Stomach (tissue), 4 donors: ENCODE results near the gene GATA3.

Experiments
- CTCF ChIP-seq, 7 experiments: fragments of 450-650 bp in 4 of 7; fragments of 200-600 bp in 3 of 7; sonication (generic) in 3 of 7; IDR thresholded peaks; one replicate each; pipeline ENCODE4 v1.5.1; 2016 to 2019; ENCODE audit warnings: antibody characterized with exemption in 7 of 7, control low read depth in 2 of 7, mild to moderate bottlenecking in 1 of 7
- EP300 ChIP-seq: sonication (generic); formaldehyde crosslinking; IDR thresholded peaks from one replicate; pipeline ENCODE4 v1.6.1; 2017; ENCODE audit warnings: antibody characterized with exemption
- POLR2AphosphoS5 ChIP-seq, 3 donors: sonication (generic); formaldehyde crosslinking; IDR thresholded peaks; one replicate each; pipeline ENCODE4 v1.6.1; 2016; ENCODE audit warnings: antibody characterized with exemption in 3 of 3

- no peak for TF ChIP-seq CTCF (IDR thresholded peaks at IDR 0.05)
- no peak for TF ChIP-seq EP300
- TF ChIP-seq POLR2AphosphoS5 (IDR thresholded peaks at IDR 0.05): no peak
Observed at GRCh38 chr10:8033812-8034465, 20.5 kb upstream of the GATA3 start.
